ENCODE measurements around the gene FGF18.

DNA sequence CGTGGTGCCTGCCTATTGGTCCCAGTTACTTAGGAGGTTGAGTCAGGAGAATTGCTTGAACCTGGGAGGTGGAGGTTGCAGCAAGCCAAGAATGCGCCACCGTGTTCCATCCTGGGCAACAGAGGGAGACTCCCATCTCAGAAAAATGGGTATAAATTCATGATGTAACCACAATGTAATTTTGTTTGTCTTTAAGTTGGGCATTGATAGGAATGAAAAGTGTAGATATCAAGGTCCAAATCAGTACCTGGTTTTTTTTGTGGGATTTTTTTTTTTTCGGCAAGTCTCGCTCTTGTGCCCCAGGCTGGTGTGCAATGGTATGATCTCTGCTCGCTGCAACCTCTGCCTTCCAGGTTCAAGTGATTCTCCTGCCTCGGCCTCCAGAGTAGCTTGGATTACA lies 24.4 kb upstream of the FGF18 start:
- no peak for TF ChIP-seq CTCF (IDR thresholded peaks at IDR 0.05)
- TF ChIP-seq POLR2A (IDR thresholded peaks at IDR 0.05) = no peak
